ENCODE measurements around the gene KIZ.

- peak; percentile 3 for TF ChIP-seq CTCF (IDR thresholded peaks at IDR 0.05)
- peak; percentile 1 for TF ChIP-seq EZH2 (IDR thresholded peaks at IDR 0.05)
Observed at GRCh38 chr20:21101453-21101931, 24.4 kb upstream of the KIZ start.
